Esophagus squamous epithelium (tissue), 4 donors: ENCODE data around the gene KRTAP2-2.

Experiments used
- CTCF ChIP-seq, 6 experiments: fragments of 450-650 bp in 4 of 6; fragments of 200-600 bp in 2 of 6; sonication (generic) in 2 of 6; IDR thresholded peaks; one replicate each; pipeline ENCODE4 v1.5.1; 2016 to 2019; ENCODE audit warnings: antibody characterized with exemption in 6 of 6, mild to moderate bottlenecking in 4 of 6, moderate library complexity in 4 of 6
- POLR2A ChIP-seq, 4 donors: fragments of 450-650 bp; IDR thresholded peaks; one replicate each; pipeline ENCODE4 v1.6.1; 2017; ENCODE audit warnings: antibody characterized with exemption in 4 of 4, mild to moderate bottlenecking in 4 of 4, moderate library complexity in 3 of 4

DNA sequence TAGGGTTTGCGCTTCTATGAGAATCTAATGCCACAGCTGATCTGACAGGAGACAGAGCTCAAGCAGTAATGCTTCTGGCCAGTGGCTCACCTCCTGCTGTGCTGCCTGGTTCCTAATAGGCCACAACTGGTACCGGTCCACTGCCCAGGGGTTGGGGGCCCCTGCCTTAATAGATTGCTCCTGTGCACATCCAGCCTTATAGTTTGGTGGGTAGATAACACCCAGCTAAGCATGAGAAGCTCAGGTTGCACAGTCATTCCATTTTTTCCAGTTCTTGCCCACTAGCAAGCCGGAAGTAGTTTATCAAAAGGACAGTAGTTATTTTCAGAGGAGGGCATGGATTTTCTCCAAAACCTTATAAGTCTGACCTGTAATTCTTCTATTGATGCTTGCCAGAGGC lies 35.6 kb downstream of the KRTAP2-2 start:
- TF ChIP-seq CTCF (IDR thresholded peaks at IDR 0.05) (no peak), POLR2A (IDR thresholded peaks at IDR 0.05) (no peak)
